BLaER1 treated with 17β-estradiol and CSF1 and Interleukin-3, amounts not matched to agents 10 nM and 100 nM (cell line): ENCODE measurements around the gene CRB2.
A peak's percentile ranks its signal among the peaks of the same experiment; 100 is the strongest.

Experiments
- H3K27ac ChIP-seq, 11 experiments: shearing (Covaris generic); formaldehyde crosslinking; 2 replicates each; pipeline ENCODE4 v1.8.1; 2022
- H3K27me3 ChIP-seq, 11 experiments: shearing (Covaris generic); formaldehyde crosslinking; 2 replicates each; pipeline ENCODE4 v1.8.1; 2022
- H3K36me3 ChIP-seq, 11 experiments: shearing (Covaris generic); formaldehyde crosslinking; 2 replicates each; pipeline ENCODE4 v1.8.1; 2022
- H3K4me1 ChIP-seq, 10 experiments: shearing (Covaris generic); formaldehyde crosslinking; 2 replicates each; pipeline ENCODE4 v1.8.1; 2022
- H3K4me2 ChIP-seq, 11 experiments: shearing (Covaris generic); formaldehyde crosslinking; 2 replicates each; pipeline ENCODE4 v1.8.1; 2022
- H3K4me3 ChIP-seq, 10 experiments: shearing (Covaris generic); formaldehyde crosslinking; 2 replicates each; pipeline ENCODE4 v1.8.1; 2022
- H3K9ac ChIP-seq, 11 experiments: shearing (Covaris generic); formaldehyde crosslinking; 2 replicates each; pipeline ENCODE4 v1.8.1; 2022
- H3K9me3 ChIP-seq, 11 experiments: shearing (Covaris generic); formaldehyde crosslinking; replicated peaks in 1 of 11; 2 replicates each; pipeline ENCODE4 v1.8.1; 2022
- H4K20me1 ChIP-seq, 11 experiments: shearing (Covaris generic); formaldehyde crosslinking; 2 replicates each; pipeline ENCODE4 v1.8.1; 2022
- Cebpa-rat ChIP-seq, 11 experiments: shearing (Covaris generic); IDR thresholded peaks; 2 replicates each; pipeline ENCODE4 v1.8.1; 2022

Gene CRB2

GRCh38 chr9:123342247-123342646, 13.8 kb upstream of the CRB2 start:
- no peak for TF ChIP-seq Cebpa-rat (IDR thresholded peaks at IDR 0.05)
- Histone ChIP-seq H4K20me1 (no peaks in the 10 kb centered on the region), H3K4me2 (peak overlapping the region; percentile 69 to 95 (median 91)), H3K27ac (peak overlapping the region in 8 of 11 experiments; percentile 90 to 99 (median 96); a peak in 15 of 22 replicates), H3K4me1 (peaks cover 77 to 99% (median 94%) of the 10 kb centered on the region in 10 experiments), H3K9ac (peak overlapping the region in 7 of 11 experiments; percentile 17 to 92 (median 86); a peak in 11 of 22 replicates), H3K9me3 (no peaks in the 10 kb centered on the region), H3K27me3 (no peaks in the 10 kb centered on the region), H3K4me3 (peak overlapping the region in 1 of 10 experiments; percentile 32; a peak in 2 of 20 replicates), H3K36me3 (no peaks in the 10 kb centered on the region)

GRCh38 chr9:123343443-123344191, 12.4 kb upstream of the CRB2 start:
- Histone ChIP-seq H3K36me3 (no peaks in the 10 kb centered on the region), H3K27me3 (no peaks in the 10 kb centered on the region), H3K9me3 (no peaks in the 10 kb centered on the region), H4K20me1 (no peaks in the 10 kb centered on the region), H3K4me3 (peak overlapping the region in 4 of 10 experiments; percentile 2 to 8 (median 8); a peak in 1 of 20 replicates), H3K4me1 (peaks cover 65 to 90% (median 81%) of the 10 kb centered on the region in 10 experiments), H3K4me2 (peak overlapping the region; percentile 69 to 95 (median 91)), H3K9ac (peak overlapping the region in 9 of 11 experiments; percentile 42 to 92 (median 58); a peak in 15 of 22 replicates), H3K27ac (peak overlapping the region in 10 of 11 experiments; percentile 3 to 99 (median 95); a peak in 18 of 22 replicates)
- no peak for TF ChIP-seq Cebpa-rat (IDR thresholded peaks at IDR 0.05)

DNA sequence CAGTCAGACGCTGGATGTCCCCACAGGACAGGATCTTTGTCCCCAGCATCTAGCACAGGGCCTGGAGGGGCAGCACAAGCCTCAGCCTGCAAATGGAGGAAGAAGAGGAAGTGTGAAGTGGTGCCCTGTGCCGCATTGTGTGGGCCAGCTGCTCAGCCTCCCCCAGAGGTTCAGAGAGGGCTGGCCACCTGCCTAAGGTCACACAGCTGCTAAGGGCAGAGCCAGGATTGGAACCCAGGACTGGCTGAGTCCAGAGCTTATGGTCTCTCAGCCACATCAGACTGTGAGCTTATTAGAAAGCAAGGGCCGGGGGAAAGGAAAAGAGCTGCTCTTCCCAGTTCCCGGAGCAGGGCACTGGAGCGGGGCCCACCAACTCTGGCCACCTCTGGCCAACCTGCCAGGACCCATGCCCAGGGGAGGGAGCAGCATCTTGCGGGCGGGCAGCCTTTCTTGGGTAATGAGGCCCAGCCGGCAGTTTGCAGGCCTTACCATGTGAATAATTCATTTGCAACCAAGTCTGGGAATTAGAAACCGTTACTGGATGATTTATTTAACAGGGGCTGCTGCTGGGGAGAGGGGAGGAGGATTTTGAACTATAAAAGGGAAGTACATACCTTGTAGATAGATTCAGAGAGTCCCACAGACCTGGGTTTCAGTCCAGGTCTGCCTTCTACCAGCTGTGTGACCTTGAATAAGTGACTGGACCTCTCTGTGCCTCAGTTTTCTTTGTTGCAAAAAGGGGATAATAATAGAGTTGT, 11.6 kb upstream of the CRB2 start:
- Histone ChIP-seq H3K27me3 (no peaks in the 10 kb centered on the region), H3K4me2 (peak overlapping the region; percentile 69 to 95 (median 91)), H3K9ac (peak overlapping the region in 9 of 11 experiments; percentile 42 to 92 (median 58); a peak in 13 of 22 replicates), H3K4me3 (0 out of 20 replicates have a peak overlapping the region, but pooled peaks of 2 of the 10 experiments have one; percentile 2 to 8), H3K27ac (peak overlapping the region in 9 of 11 experiments; percentile 61 to 99 (median 96); a peak in 18 of 22 replicates), H4K20me1 (no peaks in the 10 kb centered on the region), H3K4me1 (peaks cover 59 to 84% (median 76%) of the 10 kb centered on the region in 10 experiments), H3K36me3 (no peaks in the 10 kb centered on the region), H3K9me3 (no peaks in the 10 kb centered on the region)
- TF ChIP-seq Cebpa-rat (IDR thresholded peaks at IDR 0.05), result no peak

DNA sequence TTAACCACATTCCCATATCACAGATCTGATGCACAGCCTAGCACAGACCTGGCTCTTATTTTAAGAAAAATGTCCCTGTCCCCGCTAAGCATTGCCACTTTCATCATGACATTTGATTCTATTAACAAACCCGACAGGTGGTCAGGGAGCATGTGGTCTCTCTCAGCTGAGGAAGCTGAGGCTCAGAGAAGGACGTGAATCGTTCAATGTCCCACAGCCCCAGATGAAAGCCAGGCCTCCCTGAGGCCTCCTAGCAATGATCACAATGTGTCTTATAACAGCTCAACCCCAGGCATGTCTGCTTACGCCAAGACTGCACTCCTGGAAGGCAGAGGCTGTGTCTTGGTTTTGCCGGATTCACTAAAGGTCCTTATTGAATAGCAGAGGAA, 10.4 kb upstream of the CRB2 start:
- peak overlapping the region in 7 of 11 experiments; percentile 28 to 63 (median 53); a peak in 11 of 22 replicates for H3K9ac ChIP-seq
- H3K27me3 ChIP-seq, result no peaks in the 10 kb centered on the region
- no peaks in the 10 kb centered on the region for H4K20me1 ChIP-seq
- H3K36me3 ChIP-seq, result no peaks in the 10 kb centered on the region
- peak overlapping the region in 9 of 11 experiments; percentile 53 to 94 (median 85); a peak in 18 of 22 replicates for H3K4me2 ChIP-seq
- H3K27ac ChIP-seq, result peak overlapping the region in 7 of 11 experiments; percentile 14 to 98 (median 50); a peak in 12 of 22 replicates
- TF ChIP-seq Cebpa-rat (IDR thresholded peaks at IDR 0.05), result no peak
- no peak overlapping the region for H3K4me3 ChIP-seq
- peaks cover 47 to 75% (median 65%) of the 10 kb centered on the region in 10 experiments for H3K4me1 ChIP-seq
- H3K9me3 ChIP-seq, result no peaks in the 10 kb centered on the region

DNA sequence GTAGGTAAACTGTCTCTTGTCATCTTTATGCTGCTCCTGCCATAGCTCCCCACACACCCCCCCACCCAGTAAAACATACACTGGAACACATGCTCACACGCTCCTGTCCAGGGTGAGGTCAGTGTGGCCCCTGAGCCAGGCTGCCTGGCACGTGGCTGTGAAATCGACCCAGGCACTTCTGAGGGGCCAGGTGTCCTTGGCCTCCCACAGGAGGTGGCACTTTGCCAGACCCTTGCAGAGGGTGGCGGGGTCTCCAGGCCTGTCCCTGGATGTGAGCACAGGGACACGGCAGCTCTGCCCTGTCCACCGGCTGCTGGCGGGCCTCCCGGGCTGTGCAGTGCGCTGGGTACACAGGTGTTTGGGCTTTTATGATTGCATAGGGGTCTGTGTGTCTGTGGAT, 10.0 kb upstream of the CRB2 start:
- Histone ChIP-seq H3K9me3 (no peaks in the 10 kb centered on the region), H3K9ac (peak overlapping the region in 8 of 11 experiments; percentile 4 to 63 (median 47); a peak in 12 of 22 replicates), H3K4me3 (no peak overlapping the region), H3K4me1 (peaks cover 42 to 71% (median 60%) of the 10 kb centered on the region in 10 experiments), H3K36me3 (no peaks in the 10 kb centered on the region), H3K27me3 (no peaks in the 10 kb centered on the region), H3K27ac (peak overlapping the region in 7 of 11 experiments; percentile 14 to 98 (median 50); a peak in 11 of 22 replicates), H4K20me1 (no peaks in the 10 kb centered on the region), H3K4me2 (peak overlapping the region; percentile 12 to 94 (median 75); a peak in 21 of 22 replicates)
- TF ChIP-seq Cebpa-rat (IDR thresholded peaks at IDR 0.05), result no peak

GRCh38 chr9:123346826-123347225, 9.2 kb upstream of the CRB2 start:
- H3K27me3 ChIP-seq, result no peaks in the 10 kb centered on the region
- H3K4me1 ChIP-seq, result peaks cover 34 to 63% (median 52%) of the 10 kb centered on the region in 10 experiments
- H3K9ac ChIP-seq, result no peak overlapping the region
- H3K36me3 ChIP-seq, result no peaks in the 10 kb centered on the region
- no peaks in the 10 kb centered on the region for H3K9me3 ChIP-seq
- H4K20me1 ChIP-seq, result no peaks in the 10 kb centered on the region
- 0 out of 22 replicates have a peak overlapping the region, but pooled peaks of 1 of the 11 experiments have one; percentile 96 for H3K27ac ChIP-seq
- H3K4me3 ChIP-seq, result no peak overlapping the region
- H3K4me2 ChIP-seq, result peak overlapping the region in 7 of 11 experiments; percentile 64 to 94 (median 85); a peak in 8 of 22 replicates
- TF ChIP-seq Cebpa-rat (IDR thresholded peaks at IDR 0.05), result no peak

DNA sequence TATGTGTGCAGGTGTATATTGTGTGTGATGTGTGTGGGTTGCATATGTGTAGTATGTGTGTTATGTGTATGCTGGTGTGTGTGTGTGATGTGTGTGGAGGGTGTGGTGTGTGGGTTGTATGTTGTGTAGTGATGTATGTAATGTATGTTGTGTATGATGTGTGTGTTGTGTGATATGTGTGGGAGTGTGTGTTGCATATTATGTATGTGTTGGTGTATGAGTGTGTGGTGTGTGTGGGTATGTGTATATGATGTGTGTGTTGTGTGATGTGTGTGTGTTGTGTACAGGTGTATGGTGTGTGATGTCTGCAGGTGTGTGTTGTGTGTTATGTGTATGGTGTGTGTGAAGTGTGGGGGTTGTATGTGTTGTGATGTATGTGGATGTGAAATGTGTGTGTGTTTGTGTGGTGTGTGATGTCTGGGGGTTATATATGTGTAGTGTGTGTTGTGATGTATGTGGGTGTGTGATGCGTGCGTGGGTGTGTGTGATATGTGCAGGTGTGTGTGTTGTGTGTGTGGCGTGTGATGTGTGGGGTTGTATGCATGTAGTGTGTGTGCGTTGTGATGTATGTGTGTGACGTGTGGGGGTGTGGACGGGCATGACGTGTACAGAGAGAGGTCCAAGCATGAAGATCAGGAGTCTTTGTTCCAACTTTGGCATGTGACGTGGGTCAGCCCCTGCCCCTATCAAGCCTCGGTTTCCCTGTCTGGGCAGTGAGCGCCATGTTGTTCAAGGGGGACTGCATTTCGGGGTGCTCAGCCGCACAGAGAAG, 8.5 kb upstream of the CRB2 start:
- TF ChIP-seq Cebpa-rat (IDR thresholded peaks at IDR 0.05), result no peak
- Histone ChIP-seq H3K4me2 (0 out of 22 replicates have a peak overlapping the region, but pooled peaks of 1 of the 11 experiments have one; percentile 75), H3K27ac (no peak overlapping the region)

More for the DNA sequence above, 8.5 kb upstream of the CRB2 start:
- no peak overlapping the region for H3K4me3 ChIP-seq
- no peaks in the 10 kb centered on the region for H3K9me3 ChIP-seq
- H3K9ac ChIP-seq, result 0 out of 22 replicates have a peak overlapping the region, but pooled peaks of 1 of the 11 experiments have one; percentile 11
- peaks cover 28 to 56% (median 46%) of the 10 kb centered on the region in 10 experiments for H3K4me1 ChIP-seq
- no peaks in the 10 kb centered on the region for H3K36me3 ChIP-seq
- no peaks in the 10 kb centered on the region for H3K27me3 ChIP-seq
- no peaks in the 10 kb centered on the region for H4K20me1 ChIP-seq
